H1 (cell line): ENCODE data around the gene ATG16L1. TPM values are rescaled to one million over a fixed set of nuclear protein-coding genes. Genes with fewer than 3 reads are reported as not detected.
A peak's percentile ranks its signal among the peaks of the same experiment; 100 is the strongest.

ENCODE experiments used
- CTCF ChIA-PET: fragments of 300-600 bp; sonication (Branson Sonifier 250); formaldehyde crosslinking; loops from one replicate; lab custom pipeline; 2021; ENCODE audit not compliant: partially characterized antibody; lab: Charles Lee
- POLR2A ChIA-PET: fragments of 300-600 bp; sonication (Branson Sonifier 250); formaldehyde crosslinking; loops from one replicate; lab custom pipeline; 2021; ENCODE audit warnings: inconsistent platforms; ENCODE audit not compliant: partially characterized antibody; lab: Charles Lee
- DNase-seq, 2 experiments: peaks; one replicate each; pipeline versions ENCODE4 v3.0.0 to v3.0.0-alpha.2; 2010 to 2022; ENCODE audit warnings: low spot score in 2 of 2, low read depth in 1 of 2, mixed read lengths in 1 of 2
- FAIRE-seq: peaks from 2 replicates; lab custom pipeline; 2011; peaks lifted over from hg19 to GRCh38; lab: Jason Lieb, UNC
- H2AFZ ChIP-seq: 2 replicates; pipeline ENCODE4 v1.8.1; 2012; ENCODE audit warnings: low read length, inconsistent platforms
- H2AK5ac ChIP-seq: 2 replicates; pipeline ENCODE4 v1.6.1; 2013; ENCODE audit warnings: low read depth, low read length
- H2BK120ac ChIP-seq: replicated peaks from 2 replicates; pipeline ENCODE3; 2013; ENCODE audit warnings: low read depth, low read length, inconsistent platforms
- H2BK12ac ChIP-seq: 2 replicates; pipeline ENCODE4 v1.6.1; 2013; ENCODE audit warnings: low read depth, low read length
- H2BK15ac ChIP-seq: 2 replicates; pipeline ENCODE4 v1.6.1; 2013; ENCODE audit warnings: low read length
- H2BK20ac ChIP-seq: 2 replicates; pipeline ENCODE4 v1.6.1; 2013; ENCODE audit warnings: low read length
- H2BK5ac ChIP-seq: 2 replicates; pipeline ENCODE4 v1.6.1; 2013; ENCODE audit warnings: low read depth, low read length
- H3K14ac ChIP-seq: 2 replicates; pipeline ENCODE4 v1.6.1; 2013; ENCODE audit warnings: inconsistent platforms; ENCODE audit not compliant: insufficient read length
- H3K18ac ChIP-seq: 2 replicates; pipeline ENCODE4 v1.6.1; 2013; ENCODE audit warnings: low read length; ENCODE audit errors: extremely low read depth
- H3K23ac ChIP-seq: 2 replicates; pipeline ENCODE4 v1.6.1; 2013; ENCODE audit warnings: inconsistent platforms; ENCODE audit not compliant: insufficient read length
- H3K23me2 ChIP-seq: 2 replicates; pipeline ENCODE4 v1.6.1; 2013; ENCODE audit warnings: low read depth, low read length
- H3K27ac ChIP-seq: 2 replicates; pipeline ENCODE4 v1.6.1; 2011; ENCODE audit warnings: low read depth, low read length, inconsistent platforms
- H3K27me3 ChIP-seq, 4 experiments: replicated peaks in 1 of 4; 1 replicate in 1 of 4; 2 replicates in 3 of 4; pipeline versions ENCODE4 v1.6.1 to v1.8.1; 2011 to 2013; ENCODE audit warnings: low read length in 3 of 4, mild to moderate bottlenecking in 3 of 4, inconsistent platforms in 2 of 4, mixed read lengths in 2 of 4, moderate library complexity in 1 of 4; ENCODE audit not compliant: control insufficient read depth in 3 of 4, insufficient read depth in 3 of 4; ENCODE audit errors: extremely low read depth in 1 of 4
- H3K36me3 ChIP-seq, 4 experiments: 2 replicates each; pipeline versions ENCODE4 v1.6.1 to v1.8.1; 2011 to 2013; ENCODE audit warnings: mild to moderate bottlenecking in 4 of 4, low read length in 3 of 4, moderate library complexity in 2 of 4, control low read depth in 1 of 4, inconsistent platforms in 1 of 4; ENCODE audit not compliant: insufficient read depth in 4 of 4, control insufficient read depth in 2 of 4
- H3K4ac ChIP-seq: replicated peaks from 2 replicates; pipeline ENCODE3; 2013; ENCODE audit warnings: low read length, low read depth, mixed read lengths, inconsistent platforms; ENCODE audit not compliant: insufficient read length
- H3K4me1 ChIP-seq, 4 experiments: replicated peaks in 1 of 4; 1 replicate in 1 of 4; 2 replicates in 3 of 4; pipeline versions ENCODE4 v1.6.1 to v1.8.1; 2011 to 2013; ENCODE audit warnings: low read length in 3 of 4, inconsistent platforms in 2 of 4, mixed read lengths in 1 of 4; ENCODE audit not compliant: insufficient read depth in 4 of 4, control insufficient read depth in 3 of 4
- H3K4me2 ChIP-seq, 2 experiments: 2 replicates each; pipeline versions ENCODE4 v1.6.1 to v1.8.1; 2011 to 2013; ENCODE audit warnings: low read depth in 2 of 2, low read length in 2 of 2, control low read depth in 1 of 2, inconsistent platforms in 1 of 2, mild to moderate bottlenecking in 1 of 2; ENCODE audit not compliant: insufficient read depth in 1 of 2
- H3K4me3 ChIP-seq, 4 experiments: fragments of 200-600, 300-600 bp in 1 of 4; sonication (generic), shearing (Covaris generic), sonication (Bioruptor Twin) in 1 of 4; 2 replicates each; pipeline versions ENCODE4 v1.5.1 to v1.8.1; 2011 to 2016; ENCODE audit warnings: low read length in 4 of 4, low read depth in 3 of 4, control low read depth in 2 of 4, inconsistent platforms in 2 of 4, mild to moderate bottlenecking in 2 of 4, mixed read lengths in 1 of 4, moderate library complexity in 1 of 4; ENCODE audit not compliant: insufficient read depth in 2 of 4; ENCODE audit errors: extremely low read depth in 1 of 4
- H3K56ac ChIP-seq: replicated peaks from 2 replicates; pipeline ENCODE3; 2013; ENCODE audit warnings: low read depth, mild to moderate bottlenecking, mixed read lengths, low read length, inconsistent platforms; ENCODE audit not compliant: insufficient read length
- H3K79me1 ChIP-seq: 2 replicates; pipeline ENCODE4 v1.6.1; 2013; ENCODE audit warnings: low read depth, low read length, control low read depth
- H3K79me2 ChIP-seq, 2 experiments: 2 replicates each; pipeline versions ENCODE4 v1.6.1 to v1.8.1; 2012 to 2013; ENCODE audit warnings: low read length in 2 of 2, mild to moderate bottlenecking in 2 of 2, inconsistent platforms in 1 of 2; ENCODE audit not compliant: insufficient read depth in 2 of 2, control insufficient read depth in 1 of 2
- H3K9ac ChIP-seq, 4 experiments: replicated peaks in 1 of 4; 1 replicate in 1 of 4; 2 replicates in 3 of 4; pipeline versions ENCODE4 v1.6.1 to v1.8.1; 2011 to 2013; ENCODE audit warnings: low read depth in 3 of 4, low read length in 3 of 4, control low read depth in 2 of 4, mild to moderate bottlenecking in 2 of 4, moderate library complexity in 2 of 4, inconsistent platforms in 1 of 4; ENCODE audit errors: extremely low read depth in 1 of 4
- H3K9me3 ChIP-seq, 2 experiments: 2 replicates each; pipeline versions ENCODE4 v1.6.1 to v1.8.1; 2012 to 2013; ENCODE audit warnings: mild to moderate bottlenecking in 2 of 2, moderate library complexity in 2 of 2, control low read depth in 1 of 2, inconsistent platforms in 1 of 2, low read depth in 1 of 2, low read length in 1 of 2, mixed read lengths in 1 of 2; ENCODE audit not compliant: insufficient read depth in 2 of 2
- H4K20me1 ChIP-seq, 2 experiments: replicated peaks in 1 of 2; 2 replicates each; pipeline versions ENCODE3 to v1.8.1; 2011 to 2013; ENCODE audit warnings: inconsistent platforms in 2 of 2, low read length in 2 of 2, mild to moderate bottlenecking in 1 of 2; ENCODE audit not compliant: insufficient read depth in 2 of 2, control insufficient read depth in 1 of 2
- H4K5ac ChIP-seq: 2 replicates; pipeline ENCODE4 v1.6.1; 2013; ENCODE audit warnings: low read length, low read depth, mixed read lengths, inconsistent platforms; ENCODE audit not compliant: insufficient read length
- H4K8ac ChIP-seq: 2 replicates; pipeline ENCODE4 v1.8.0; 2013; ENCODE audit warnings: mild to moderate bottlenecking, moderate library complexity, low read length, inconsistent platforms; ENCODE audit not compliant: insufficient read depth; ENCODE audit errors: extremely low read depth
- H4K91ac ChIP-seq: replicated peaks from 2 replicates; pipeline ENCODE3; 2013; ENCODE audit warnings: low read length, mixed read lengths, inconsistent platforms; ENCODE audit not compliant: insufficient read length
- EZH2 ChIP-seq: fragments of 200-600 bp; sonication (generic); IDR thresholded peaks from 2 replicates; pipeline ENCODE4 v1.7.1; 2012; ENCODE audit warnings: low read depth, mild to moderate bottlenecking, moderate library complexity, low read length, inconsistent platforms; ENCODE audit not compliant: severe bottlenecking
- RAD21 ChIP-seq, 2 experiments: IDR thresholded peaks in 1 of 2; conservative IDR thresholded peaks in 1 of 2; 2 replicates each; pipeline ENCODE4 v1.6.1; 2011; ENCODE audit warnings: low read depth in 2 of 2, low read length in 2 of 2, improper control_type of control experiment in 1 of 2, inconsistent platforms in 1 of 2, mild to moderate bottlenecking in 1 of 2, moderate library complexity in 1 of 2
- whole genome bisulfite sequencing, 2 experiments: shearing (Covaris generic) in 1 of 2; methylation state at CpG; one replicate each; pipeline versions ENCODE4 v1.1.6 to v1.1.7; 2013 to 2015; ENCODE audit warnings: low lambda C conversion rate in 2 of 2, mixed read lengths in 2 of 2, inconsistent platforms in 1 of 2, low coverage in 1 of 2, missing lambda C conversion rate in 1 of 2; ENCODE audit not compliant: insufficient replicate concordance in 2 of 2, insufficient coverage in 1 of 2, insufficient read length in 1 of 2; ENCODE audit errors: extremely low coverage in 1 of 2, missing lambda C conversion rate in 1 of 2; 5-methylcytosine and 5-hydroxymethylcytosine counted together
- polyA plus RNA-seq, 7 experiments: library from polyadenylated mRNA; depleted of rRNA in 3 of 7; stranded (reverse) in 5 of 7; unstranded in 2 of 7; fragments of >200 nt in 5 of 7; fragments of 200-250 nt in 2 of 7; gene quantifications; 1 replicate in 5 of 7; 2 replicates in 1 of 7; 4 replicates in 1 of 7; pipeline versions ENCODE4 v1.2.1 to v1.2.3, GENCODE V29; 2011 to 2013; ENCODE audit warnings: missing spikeins in 2 of 7, mixed read lengths in 2 of 7
- total RNA-seq: library from RNA; stranded (reverse); fragmentation: NEBNext Ultra II Directional; extraction: Animal tissue kit (Norgen Biotek cat#: 25700); gene quantifications from 2 replicates; pipeline ENCODE4 v1.2.1, GENCODE V29; 2021
- TF ChIP-seq, protein P1 (sequence below), 3 experiments: IDR thresholded peaks; 1 replicate in 2 of 3; 2 replicates in 1 of 3; pipeline versions ENCODE4 v1.5.1 to v1.6.1; 2011; ENCODE audit warnings: low read length in 3 of 3, mild to moderate bottlenecking in 3 of 3, inconsistent platforms in 2 of 3, low read depth in 1 of 3, moderate library complexity in 1 of 3; ENCODE audit not compliant: insufficient read depth in 1 of 3; ENCODE audit errors: control extremely low read depth in 1 of 3

Gene ATG16L1
- total and polyA plus RNA-seq, 2 of the 8 experiments (the other 6 are each of a cell fraction or from before 2014, with no cell fraction given), result 18.3 to 31.0 TPM

GRCh38 chr2:233323851-233324250 lies 72.4 kb downstream of the ATG16L1 start:
- Histone ChIP-seq H3K18ac (no peak overlapping the region), H3K9me3 (no peaks in the 10 kb centered on the region), H3K27me3 (peaks cover 6 to 22% (median 16%) of the 10 kb centered on the region in 4 experiments; a peak in 6 of 7 replicates), H3K14ac (no peak overlapping the region), H2AFZ (no peak overlapping the region), H3K79me1 (no peaks in the 10 kb centered on the region), H4K8ac (no peak overlapping the region), H2BK12ac (no peak overlapping the region), H3K4me3 (no peak overlapping the region), H3K27ac (no peak overlapping the region), H2AK5ac (no peak overlapping the region), H4K5ac (no peak overlapping the region), H3K79me2 (no peaks in the 10 kb centered on the region), H3K4ac (no peak overlapping the region), H2BK5ac (no peak overlapping the region), H4K20me1 (no peaks in the 10 kb centered on the region), H2BK120ac (no peak overlapping the region), H3K36me3 (no peaks in the 10 kb centered on the region), H3K9ac (no peak overlapping the region), H2BK15ac (no peak overlapping the region), H3K4me1 (no peaks in the 10 kb centered on the region), H3K56ac (no peak overlapping the region), H3K23me2 (no peaks in the 10 kb centered on the region; the same call in 1 of the 2 replicates), H4K91ac (no peak overlapping the region), H3K4me2 (no peak overlapping the region), H3K23ac (no peak overlapping the region), H2BK20ac (no peak overlapping the region)
- FAIRE-seq (no peak), DNase-seq (no peak)
- TF ChIP-seq EZH2 (no peak), RAD21 (IDR thresholded peaks at IDR 0.05 in 1 of 2, conservative IDR thresholded peaks at IDR 0.05 in 1 of 2; ENCODE audit: low read depth in 2 of 2, low read length in 2 of 2) (peak; percentile 26 to 34; a peak in 3 of 4 replicates)
- TF ChIP-seq, protein P1, sequence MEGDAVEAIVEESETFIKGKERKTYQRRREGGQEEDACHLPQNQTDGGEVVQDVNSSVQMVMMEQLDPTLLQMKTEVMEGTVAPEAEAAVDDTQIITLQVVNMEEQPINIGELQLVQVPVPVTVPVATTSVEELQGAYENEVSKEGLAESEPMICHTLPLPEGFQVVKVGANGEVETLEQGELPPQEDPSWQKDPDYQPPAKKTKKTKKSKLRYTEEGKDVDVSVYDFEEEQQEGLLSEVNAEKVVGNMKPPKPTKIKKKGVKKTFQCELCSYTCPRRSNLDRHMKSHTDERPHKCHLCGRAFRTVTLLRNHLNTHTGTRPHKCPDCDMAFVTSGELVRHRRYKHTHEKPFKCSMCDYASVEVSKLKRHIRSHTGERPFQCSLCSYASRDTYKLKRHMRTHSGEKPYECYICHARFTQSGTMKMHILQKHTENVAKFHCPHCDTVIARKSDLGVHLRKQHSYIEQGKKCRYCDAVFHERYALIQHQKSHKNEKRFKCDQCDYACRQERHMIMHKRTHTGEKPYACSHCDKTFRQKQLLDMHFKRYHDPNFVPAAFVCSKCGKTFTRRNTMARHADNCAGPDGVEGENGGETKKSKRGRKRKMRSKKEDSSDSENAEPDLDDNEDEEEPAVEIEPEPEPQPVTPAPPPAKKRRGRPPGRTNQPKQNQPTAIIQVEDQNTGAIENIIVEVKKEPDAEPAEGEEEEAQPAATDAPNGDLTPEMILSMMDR (IDR thresholded peaks at IDR 0.05; ENCODE audit: control extremely low read depth in 1 of 3, insufficient read depth in 1 of 3, low read depth in 1 of 3, low read length in 3 of 3), result peak; percentile 13 to 30 (median 21); a peak in 3 of 4 replicates
- CTCF ChIA-PET, result interaction anchor here (0.7 kb wide), 1 partner anchor 28 kb away, joined by 3 read pairs; no protein-coding TSS in a partner anchor
- POLR2A ChIA-PET, result no interaction called here
- WGBS, 2 experiments, result 85% methylated on average over 8 of the region's 8 CpGs; no CpG with 5 or more reads in 1 of the 2 experiments
